OCI-LY3 (cell line): Measurements from ENCODE around the gene SLC6A13.

ENCODE experiments used
- CTCF ChIP-seq: fragments of 200-600, 300-600 bp; sonication (generic); IDR thresholded peaks from 2 replicates; pipeline ENCODE4 v1.5.1; 2014; ENCODE audit warnings: antibody characterized with exemption, low read length, low read depth
- EZH2phosphoT487 ChIP-seq: fragments of 200-600 bp; shearing (Covaris generic); IDR thresholded peaks from 2 replicates; pipeline ENCODE4 v1.6.1; 2018; ENCODE audit warnings: antibody characterized with exemption, mixed run types, low read depth

GRCh38 chr12:198705-199104, 63.9 kb downstream of the SLC6A13 start:
- TF ChIP-seq CTCF: no peak
- no peak for TF ChIP-seq EZH2phosphoT487
